Suppressor macrophage (primary cell): Measurements from ENCODE around the gene UGT1A3.
A peak's percentile ranks its signal among the peaks of the same experiment; 100 is the strongest.
"Not testable (repeated sequence)": the region's sequence is repeated elsewhere in the genome, so short reads cannot be mapped to it uniquely, and the experiment has no call there.

Source experiments
- DNase-seq, 4 experiments: peaks; one replicate each; pipeline ENCODE4 v3.0.0-alpha.2; 2020 to 2022

Gene UGT1A3

DNA sequence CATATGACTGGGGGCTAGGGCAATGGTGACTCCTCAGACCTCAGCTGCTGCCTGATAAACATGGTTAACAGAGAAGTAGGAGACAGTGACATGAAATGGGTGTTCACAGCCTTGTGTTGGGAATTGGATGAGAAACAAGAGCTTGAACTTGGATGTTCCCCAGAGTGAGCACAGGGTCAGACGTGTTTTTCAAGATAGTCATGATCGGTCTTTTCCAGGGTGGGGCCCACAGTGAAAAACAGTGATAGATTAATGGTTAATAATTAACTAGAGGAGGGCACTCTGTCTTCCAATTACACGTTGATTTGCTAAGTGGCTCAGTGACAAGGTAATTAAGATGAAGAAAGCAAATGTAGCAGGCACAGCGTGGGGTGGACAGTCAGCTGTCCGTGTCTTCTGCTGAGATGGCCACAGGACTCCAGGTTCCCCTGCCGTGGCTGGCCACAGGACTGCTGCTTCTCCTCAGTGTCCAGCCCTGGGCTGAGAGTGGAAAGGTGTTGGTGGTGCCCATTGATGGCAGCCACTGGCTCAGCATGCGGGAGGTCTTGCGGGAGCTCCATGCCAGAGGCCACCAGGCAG is at the start of gene UGT1A3:
Gene UGT1A3 (plus strand): TSS at position 320 of the 579 bp plus-strand sequence. CDS start 85 bp downstream, at position 405.
- no peak for DNase-seq

DNA sequence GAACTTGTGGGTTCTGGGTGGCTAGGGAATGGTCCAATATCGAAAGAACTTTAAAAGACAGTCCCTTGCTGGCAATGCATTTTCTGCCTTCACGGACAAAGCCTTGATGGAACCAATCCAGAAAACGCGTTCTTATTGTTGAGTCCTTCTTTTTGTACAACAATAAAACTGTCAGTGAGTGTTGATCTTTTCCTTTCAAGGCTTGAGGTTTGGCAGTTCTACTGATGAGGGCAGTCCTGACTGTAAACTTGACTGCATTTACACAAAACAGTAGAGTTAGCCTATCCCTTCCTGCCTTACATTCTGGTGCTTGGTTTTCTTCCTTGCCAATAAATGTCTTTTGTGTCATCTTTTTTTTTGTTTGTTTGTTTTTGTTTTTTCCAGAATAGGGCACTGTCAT is 49.6 kb upstream of the UGT1A3 start:
- DNase-seq = no peak

DNA sequence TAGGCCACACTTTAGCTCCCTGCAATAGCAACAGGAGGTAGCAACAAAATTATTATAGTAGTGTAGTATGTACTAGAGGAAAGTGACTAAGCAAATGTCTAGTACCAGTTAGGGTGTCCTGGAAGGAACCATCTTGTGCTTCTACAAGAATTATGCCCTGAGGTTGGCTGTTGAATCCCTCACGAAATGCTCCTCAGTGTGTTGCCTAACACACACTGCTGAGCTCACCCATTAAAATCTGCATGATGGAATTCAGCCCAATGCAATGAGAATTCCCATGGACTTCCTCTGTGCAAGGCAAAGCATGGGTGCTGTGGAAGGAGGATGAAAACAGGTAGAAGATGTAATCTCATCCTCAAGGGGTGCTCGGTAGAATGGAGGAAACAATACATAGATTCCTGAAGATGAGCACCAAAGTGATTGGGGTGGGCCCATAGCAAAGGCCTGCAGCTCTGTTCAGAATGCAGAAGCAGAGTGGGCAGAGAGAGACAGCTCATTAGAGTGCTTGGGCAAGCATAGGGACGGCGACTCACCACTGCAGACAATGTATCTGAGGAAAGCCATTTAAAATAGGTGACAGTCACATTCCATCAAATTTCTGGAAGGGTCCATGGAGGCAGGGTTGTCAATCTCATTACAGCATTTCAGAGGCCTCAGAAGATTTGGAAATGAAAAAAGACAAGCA is 48.3 kb upstream of the UGT1A3 start:
- DNase-seq = peak; percentile 41 to 65 (median 56)

DNA sequence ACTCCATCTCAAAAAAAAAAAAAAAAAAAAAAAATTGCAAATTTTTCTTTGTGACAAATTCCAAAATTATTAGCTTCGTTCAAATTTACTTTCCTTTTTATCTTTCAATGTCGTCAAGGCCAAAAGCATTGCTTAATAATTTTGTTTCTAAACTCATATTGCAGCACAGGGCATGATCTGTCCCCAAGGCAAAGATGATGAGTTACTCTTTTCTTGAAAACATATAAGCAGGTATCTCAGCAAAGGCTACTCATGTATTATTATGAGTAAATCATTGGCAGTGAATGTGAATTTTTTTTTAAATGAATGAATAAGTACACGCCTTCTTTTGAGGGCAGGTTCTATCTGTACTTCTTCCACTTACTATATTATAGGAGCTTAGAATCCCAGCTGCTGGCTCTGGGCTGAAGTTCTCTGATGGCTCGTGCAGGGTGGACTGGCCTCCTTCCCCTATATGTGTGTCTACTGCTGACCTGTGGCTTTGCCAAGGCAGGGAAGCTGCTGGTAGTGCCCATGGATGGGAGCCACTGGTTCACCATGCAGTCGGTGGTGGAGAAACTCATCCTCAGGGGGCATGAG is 47.2 kb upstream of the UGT1A3 start, which contains the start of gene UGT1A7:
Gene UGT1A7 (plus strand): TSS at position 381 of the 579 bp plus-strand sequence. CDS start 37 bp downstream, at position 418.
- DNase-seq = no peak

DNA sequence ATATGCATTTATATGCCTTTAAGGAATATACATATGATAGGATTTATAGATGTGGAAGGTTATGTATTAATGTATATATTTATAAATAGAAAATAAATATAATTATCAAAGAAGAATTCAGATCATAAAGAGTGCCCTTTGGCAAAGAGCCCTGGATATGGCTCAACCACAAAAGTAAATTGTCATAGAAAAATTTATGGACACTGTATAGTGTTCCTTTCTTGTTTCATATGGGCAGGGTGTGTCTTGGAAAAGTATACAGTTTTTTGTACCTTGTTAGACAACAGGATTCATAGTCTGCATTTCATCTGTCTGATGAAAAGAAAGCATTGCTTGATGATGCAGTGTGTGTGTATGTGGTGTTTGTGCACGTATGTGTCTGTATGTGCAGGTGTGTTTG is 44.2 kb upstream of the UGT1A3 start:
- no peak for DNase-seq

DNA sequence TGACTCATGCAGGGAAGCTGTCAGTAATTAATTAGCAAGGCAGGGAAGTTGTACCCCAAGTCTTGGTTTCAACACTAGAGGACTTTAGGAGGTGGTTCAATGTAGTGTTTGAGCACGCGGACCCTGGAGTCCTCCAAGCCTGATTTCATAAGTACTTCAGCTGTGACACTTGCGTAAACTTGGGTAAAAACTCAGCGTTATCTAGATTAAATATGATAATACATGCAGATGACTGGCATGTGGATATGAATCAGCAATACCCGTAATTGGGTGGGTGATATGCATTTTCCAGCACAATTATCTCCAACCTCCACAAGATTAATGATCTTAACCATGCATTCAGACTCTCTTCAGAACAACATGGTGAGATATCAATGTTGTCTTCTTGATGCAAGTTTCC is 41.9 kb upstream of the UGT1A3 start:
- DNase-seq = no peak

DNA sequence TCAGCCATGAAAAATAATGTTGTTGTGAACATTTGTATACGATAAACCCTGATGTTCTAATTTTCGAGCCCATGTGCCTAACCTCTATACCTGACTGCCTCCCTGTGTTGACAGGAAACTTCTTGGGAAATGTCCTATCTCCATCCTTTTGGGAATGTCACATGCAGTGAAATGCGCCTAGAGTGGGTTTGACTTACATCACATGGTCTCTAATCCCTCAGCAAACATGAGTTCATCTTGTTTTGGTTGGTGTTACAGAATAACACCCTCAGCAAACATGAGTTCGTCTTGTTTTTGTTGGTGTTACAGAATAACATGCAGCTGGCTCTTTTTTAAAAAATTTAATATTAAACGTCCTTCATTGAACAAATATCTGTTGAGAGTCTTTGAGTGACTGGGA is 40.5 kb upstream of the UGT1A3 start:
- no peak for DNase-seq

DNA sequence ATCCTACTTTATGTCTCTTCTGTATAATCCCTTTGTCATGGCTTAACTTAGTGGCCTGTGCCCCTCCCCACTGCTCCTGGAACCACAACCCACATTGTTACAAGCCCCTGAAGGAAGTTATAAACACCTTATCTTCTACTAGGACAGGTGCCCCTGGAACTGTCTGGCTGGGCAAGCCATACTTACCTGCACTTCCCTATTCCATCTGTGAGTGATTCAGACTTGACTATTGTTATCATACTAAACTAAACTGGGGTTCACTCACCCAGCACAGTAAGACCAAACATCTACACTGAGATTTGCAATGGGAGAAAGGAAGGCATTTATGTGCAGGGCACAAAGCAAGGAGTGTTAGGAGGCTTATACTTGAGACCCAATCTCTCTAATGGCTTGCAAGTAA is 39.8 kb upstream of the UGT1A3 start:
- no peak for DNase-seq

DNA sequence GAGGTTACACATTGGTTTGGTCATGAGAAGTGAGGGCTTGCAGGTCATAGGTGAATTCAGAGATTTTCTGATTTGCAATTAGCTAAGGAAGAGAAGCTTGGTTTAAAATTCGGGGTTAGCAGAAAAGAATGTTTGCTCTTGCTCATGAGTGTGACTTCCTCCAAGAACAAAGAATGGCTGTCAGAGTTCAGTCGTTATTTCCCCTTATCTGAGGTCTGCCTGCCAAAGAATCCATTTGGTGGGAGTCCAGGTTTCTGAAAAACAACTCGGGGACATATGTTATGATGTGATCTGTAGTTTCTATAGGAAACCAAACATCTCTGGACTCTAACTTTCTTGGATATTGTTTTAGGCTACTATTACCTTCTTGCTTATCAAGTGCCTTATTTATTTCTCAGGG is 39.3 kb upstream of the UGT1A3 start:
- DNase-seq = no peak

DNA sequence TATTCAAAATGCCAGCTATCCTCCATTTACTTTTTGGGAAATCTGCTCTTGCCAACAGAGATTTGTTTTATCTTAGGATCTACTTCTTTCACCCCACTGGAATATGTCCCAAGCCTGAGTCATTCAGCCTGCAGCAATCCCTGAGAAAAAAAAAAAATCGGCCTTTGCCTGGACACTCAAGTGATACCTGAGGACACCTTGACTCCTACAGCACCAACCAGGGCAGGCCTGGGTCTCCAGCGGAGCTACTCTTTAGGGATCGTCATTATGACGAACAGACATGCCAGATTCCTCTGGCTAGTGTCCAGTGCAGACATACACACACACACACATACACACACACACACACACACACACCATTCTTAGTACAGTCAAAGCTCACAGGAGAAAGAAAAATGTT is 38.4 kb upstream of the UGT1A3 start:
- no peak for DNase-seq

DNA sequence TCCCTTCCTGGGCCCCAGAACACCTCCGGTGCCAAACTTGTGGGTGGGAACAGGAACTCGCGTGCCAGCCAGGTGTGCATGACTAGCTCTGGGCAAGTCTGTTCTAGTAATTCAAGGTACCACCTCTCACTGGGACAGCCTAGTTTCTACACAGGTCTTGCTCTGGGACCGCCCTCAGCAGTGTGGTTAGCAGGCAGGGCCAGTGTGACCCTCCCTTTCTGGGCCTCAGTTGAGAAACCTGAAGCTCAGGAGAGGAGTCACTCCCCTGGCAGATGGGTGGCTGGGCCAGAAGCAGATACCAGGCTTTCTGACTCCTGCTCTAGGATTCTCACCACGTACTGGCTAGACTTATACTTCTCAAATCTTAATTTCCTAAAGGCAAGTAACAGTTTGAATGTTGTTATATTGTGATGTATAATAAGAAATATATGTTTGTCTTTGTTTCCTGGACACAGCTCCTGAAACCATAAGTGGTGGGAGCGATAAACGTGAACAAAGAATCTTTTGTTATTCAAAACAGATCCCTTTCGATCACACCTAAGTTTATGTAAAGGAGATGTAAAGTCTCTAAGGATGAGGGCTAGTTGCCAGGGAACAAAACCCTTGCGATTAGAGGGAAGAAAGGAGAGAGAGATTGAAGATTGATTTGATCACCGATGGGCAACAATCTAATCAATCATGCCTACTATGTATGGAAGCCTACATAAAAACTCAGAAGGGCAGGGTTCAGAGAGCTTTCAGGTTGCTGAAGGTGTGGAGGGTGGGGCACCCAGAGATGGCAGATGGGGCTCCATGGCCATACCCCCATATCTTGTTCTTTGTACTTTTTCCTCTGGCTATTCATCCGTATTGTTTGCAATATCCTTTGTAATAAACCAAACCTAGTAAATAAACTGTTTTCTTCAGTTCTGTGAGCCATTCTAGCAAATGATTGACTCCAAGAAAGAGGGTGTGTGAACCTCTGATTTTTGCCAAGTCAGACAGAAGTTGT is 37.1 kb upstream of the UGT1A3 start:
- no peak for DNase-seq

DNA sequence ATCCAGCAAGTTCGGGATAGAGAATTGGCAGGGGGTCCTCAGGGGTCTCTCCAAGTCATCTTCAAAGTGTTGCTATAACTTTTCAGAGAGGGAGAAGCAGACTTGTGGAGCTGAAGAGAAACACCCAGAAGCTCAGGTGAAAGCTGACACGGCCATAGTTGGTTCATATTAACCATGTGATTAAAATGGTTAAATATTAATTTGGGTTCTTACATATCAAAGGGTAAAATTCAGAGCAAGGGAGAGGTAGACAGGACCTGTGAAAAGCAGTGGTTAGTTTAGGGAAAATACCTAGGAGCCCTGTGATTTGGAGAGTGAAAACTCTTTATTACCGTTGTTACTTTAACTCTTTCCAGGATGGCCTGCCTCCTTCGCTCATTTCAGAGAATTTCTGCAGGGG is 36.2 kb upstream of the UGT1A3 start, which contains the start of gene UGT1A6:
Gene UGT1A6 (plus strand): TSS at position 243 of the 400 bp plus-strand sequence. CDS start 115 bp downstream, at position 358.
- no peak for DNase-seq

DNA sequence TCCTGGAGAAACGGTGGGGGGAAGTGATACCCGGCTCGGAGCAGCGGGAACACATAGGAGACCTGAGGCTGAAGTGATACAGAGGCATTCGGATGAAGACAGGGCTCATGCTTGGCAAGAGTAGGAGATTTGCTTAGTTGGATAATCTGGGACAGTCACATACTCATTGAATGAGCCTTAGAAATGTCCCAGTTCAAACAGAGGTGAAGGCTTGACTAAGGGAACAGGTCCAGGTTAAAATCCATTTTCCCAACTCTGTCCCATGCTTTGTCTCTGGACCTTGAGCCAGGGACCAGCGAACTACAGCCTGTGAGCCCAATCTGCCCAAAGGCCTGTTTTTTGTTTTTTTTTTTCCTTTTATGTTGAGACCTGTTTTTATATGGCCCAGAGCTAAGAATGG is 34.9 kb upstream of the UGT1A3 start:
- no peak for DNase-seq

DNA sequence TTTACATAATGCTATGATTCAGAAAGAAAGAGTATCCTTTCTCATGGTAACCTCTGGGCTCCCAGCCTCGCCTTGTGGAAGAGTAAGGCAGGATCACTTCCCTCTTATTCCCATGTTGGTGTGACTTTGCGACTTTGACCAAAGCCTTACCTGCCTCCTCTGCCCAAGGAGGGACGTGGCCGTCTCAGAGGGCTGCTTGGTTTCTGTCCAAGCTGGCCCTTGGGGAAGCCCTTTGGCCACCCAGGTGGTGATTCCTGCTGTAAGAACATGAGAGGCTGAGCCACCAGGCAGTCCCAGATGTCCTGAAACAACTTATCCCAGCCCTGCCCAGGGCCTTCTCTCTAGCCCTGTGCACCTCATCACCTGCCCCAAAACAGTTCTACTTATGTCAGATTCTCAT is 30.1 kb upstream of the UGT1A3 start:
- no peak for DNase-seq

DNA sequence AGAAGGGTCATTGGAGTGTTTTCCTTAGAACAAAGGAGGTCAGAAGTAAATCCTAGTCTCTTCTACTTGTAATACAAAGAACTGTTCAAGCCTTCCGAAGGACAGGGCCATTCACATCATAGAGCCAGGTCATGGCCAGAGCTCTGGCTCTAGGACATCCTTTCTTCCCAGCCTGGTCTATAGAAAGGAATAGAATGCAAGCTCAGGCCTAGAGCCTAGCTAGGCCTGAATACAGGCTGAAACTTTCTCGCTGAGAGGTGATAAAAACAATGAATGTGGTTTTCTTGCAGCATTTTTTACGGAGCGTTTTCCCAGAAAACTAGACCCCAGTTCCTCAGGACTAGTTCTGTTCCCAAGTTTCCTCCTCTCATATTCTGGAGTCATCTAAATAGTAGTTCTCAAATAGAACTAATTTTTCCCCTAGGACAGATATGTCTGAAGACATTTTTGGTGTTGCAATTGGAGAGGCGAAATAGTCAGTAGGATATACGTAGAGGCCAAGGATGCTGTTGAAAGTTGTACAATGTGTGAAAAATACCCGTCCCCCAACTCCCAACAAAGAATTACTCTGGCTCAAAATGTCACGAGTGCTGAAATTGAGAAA is 29.3 kb upstream of the UGT1A3 start:
- DNase-seq = no peak

DNA sequence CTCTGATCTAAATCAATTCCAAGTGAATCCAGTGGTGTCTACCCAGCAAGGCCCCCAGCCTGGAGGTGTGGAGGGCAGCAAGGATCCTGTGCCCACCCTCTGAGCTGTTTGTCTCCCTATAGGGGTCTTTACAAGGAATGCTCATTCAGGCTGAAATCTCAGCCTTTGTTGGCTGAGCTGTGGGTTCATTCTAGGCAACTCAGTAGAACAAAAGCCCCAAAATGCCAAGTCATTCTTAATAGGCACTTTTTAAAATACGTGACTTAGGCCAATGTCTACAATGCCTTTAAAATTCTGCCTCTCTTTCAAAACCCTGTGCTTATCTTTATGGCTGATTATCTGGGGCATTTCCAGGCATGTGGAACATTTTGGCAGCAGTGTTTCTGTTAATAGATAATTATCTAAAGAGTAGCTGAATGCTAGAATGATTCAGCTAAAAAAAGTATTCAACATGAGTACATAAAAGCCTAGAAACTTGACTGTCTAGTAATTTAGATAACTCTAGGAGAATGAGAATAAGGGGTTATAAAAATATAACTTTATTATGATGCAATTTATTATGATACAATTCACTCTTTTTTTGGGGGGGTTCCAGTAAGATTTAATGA is 28.7 kb upstream of the UGT1A3 start:
- peak in 1 of 4 experiments; percentile 1 for DNase-seq

DNA sequence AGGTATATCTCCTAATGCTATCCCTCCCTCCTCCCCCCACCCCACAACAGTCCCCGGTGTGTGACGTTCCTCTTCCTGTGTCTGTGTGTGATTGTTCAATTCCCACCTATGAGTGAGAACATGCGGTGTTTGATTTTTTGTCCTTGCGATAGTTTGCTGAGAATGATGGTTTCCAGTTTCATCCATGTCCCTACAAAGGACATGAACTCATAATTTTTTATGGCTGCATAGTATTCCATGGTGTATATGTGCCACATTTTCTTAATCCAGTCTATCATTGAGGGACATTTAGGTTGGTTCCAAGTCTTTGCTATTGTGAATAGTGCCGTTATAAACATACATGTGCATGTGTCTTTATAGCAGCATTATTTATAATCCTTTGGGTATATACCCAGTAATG is 28.0 kb upstream of the UGT1A3 start:
- DNase-seq = not testable (repeated sequence)

DNA sequence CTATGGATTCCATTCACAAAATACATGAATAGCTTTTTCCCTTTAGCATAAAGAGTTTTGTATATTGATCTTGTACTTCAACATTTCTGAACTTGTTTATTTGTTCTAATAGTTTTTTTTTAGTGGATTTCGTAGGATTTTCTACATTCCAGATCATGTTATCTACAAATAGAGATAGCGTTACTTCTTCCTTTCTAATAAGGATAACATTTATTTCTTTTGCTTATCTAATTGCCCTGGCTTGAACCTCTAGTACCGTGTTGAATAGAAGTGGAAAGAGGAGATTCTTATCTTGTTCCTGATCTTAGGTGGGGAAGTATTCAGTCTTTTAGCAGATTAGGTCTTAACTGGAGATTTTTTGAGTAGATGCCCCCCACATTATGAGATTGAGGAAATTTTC is 26.6 kb upstream of the UGT1A3 start:
- DNase-seq = no peak

DNA sequence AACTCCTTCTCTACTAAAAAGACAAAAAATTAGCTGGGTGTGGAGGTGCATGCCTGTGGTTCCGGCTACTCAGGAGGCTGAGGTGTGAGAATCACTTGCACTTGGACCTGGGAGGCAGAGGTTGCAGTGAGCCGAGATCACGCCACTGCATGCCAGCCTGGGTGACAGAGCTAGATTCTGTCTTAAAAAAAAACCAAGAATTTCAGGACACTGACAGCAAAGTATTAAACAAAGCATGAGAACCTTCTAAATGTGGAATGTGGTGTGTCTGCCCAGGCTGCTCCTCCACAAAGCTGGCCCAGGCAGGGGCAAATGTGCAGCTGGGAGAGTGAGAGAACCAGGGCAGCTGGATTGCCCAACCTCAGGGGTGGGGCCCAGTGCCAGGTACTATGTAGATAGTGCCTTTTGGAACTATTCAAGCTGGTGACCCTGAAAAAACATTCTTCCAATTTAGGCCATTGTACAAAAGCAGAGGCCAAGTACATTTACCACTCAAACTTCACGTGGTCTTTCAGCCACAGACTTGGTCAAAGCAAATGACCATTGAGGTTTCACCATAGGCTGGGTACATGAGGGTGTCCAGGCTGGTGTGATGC is 22.8 kb upstream of the UGT1A3 start:
- no peak for DNase-seq

DNA sequence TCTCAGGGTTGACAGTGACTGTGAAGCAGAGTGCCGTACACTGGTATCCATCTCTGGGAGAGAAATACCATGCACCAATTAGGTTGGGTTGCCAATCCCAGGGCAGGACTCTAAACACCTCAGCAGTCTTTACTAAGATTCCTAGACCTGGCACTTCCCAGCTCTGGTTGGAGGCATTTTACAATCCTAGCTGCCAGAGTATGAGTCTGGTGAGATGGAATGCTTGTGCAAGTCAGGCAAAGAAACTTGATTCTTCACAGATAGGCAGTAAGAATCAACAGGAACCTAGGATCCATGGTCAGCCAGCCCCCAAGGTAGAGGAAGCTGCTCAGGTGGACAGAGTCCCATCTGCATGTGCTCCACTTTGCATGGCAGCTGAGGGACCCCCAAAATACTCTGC is 22.1 kb upstream of the UGT1A3 start:
- DNase-seq = no peak

DNA sequence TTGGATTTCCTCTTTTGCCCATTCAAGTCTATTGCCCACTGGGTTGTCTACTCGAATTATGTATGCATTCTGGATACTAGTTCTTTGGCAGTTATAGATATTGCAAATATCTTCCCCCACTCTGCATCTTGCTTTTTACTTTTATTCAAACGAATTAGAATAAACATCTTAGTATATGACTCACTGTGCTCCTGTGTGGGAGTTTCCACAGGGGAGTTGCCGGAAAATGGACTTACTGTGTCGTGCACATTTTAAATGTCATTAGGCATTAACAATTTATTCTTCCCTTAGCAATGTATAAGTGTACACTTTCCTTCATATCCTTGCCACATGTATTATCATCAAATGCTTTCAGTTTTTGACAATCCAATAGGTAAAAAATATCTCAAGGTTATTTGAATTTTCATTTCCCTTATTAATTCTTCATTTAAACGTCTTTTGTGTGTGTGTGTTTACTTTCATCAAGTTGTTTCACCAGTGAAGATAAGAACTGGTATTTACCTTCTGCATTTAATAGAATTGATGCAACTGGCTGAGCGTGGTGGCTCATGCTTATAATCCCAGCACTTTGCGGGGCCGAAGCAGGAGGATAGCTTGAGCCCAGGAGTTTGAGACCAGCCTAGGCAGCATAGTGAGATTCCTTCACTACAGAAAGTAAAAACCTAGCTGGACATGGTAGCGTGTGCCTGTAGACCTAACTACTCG is 20.8 kb upstream of the UGT1A3 start:
- no peak for DNase-seq
